ENCODE measurements around the gene B9D2. TPM values are rescaled to one million over a fixed set of nuclear protein-coding genes. Genes with fewer than 3 reads are reported as not detected.
"Not testable (repeated sequence)": the region's sequence is repeated elsewhere in the genome, so short reads cannot be mapped to it uniquely, and the experiment has no call there.

The B9D2 gene
- total RNA-seq, 3 donors from 2014 or later = 4.0 to 7.3 (median 4.3) TPM

DNA sequence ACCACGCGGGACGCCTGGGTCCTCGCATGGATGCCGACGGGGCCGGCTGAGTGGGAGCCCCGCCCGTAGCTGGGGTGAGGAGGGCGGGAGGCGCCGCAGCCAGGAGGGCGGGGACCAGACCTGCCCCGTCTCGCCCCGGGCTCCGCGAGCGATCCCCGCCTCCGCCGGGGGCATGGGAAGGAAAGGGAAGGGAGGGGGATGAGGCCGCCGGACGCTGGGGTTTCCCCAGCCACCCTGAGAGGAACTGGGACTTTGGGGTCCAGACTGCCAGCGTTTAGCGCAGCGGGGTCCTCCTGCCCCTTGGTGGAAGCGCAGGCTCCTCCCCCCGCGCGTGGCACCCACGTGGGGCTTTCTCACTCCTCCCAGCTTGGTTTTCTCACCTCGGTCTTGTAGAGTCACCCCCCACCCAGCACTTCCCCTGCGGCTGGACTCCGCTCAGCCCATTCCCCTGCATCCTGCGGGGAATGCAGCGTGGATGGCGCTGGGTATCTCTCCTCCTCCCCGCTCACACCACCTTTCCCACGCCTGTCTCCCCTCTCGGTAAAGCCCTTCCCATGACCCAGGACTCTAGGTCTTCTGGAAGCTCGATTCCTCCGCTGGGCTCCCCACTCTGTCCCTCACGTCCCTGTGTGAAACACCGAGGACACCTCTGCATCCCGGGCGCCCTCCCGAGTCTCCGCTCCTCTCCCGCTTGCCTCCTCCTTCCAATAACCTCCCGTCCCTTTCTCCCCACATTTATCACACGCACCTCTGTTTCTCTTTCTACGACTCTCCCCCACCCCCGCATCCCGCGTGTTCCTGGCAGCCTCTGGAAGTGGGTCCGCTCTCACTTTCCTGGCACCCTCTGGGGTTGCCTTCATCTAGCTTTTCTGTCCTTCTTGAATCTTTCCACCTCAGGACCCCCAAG lies 12.4 kb downstream of the B9D2 start:
- intact Hi-C loops (cut with DNase I; ENCODE audit: low total_unique reads) = no loop called here
- Histone ChIP-seq H3K4me1 (peaks cover 0 to 6% of the 10 kb centered on the region in 2 donors), H3K27me3 (no peaks in the 10 kb centered on the region)

DNA sequence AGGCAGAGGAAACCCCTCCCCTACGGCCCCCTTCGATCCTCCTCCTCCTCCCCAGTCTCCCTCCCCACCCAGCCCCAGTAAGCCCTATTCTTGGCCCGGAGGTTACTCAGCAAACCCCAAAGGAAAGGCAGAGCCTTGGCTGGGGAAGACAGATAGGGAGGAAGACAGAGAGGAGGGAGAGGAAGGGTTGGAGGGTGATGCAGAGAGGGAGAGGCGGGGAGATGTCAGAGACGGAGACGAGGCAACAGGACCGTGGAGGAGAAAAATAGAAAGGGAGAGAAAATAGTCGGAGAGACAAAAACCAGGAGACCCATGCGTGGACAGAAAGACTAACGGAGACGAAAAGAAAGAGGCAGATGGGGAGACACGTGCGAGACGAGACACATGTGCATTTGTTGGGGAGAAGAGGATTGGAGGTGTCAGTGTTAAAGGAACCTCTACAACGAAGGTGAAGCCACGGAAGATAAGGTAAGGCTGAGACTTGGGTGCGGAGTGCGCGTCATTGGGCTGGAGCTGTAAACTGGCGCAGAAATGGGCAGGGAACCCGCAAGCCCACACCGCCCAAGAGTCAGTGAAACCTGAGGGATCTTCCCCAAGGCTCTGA lies 13.1 kb downstream of the B9D2 start:
- DNase-seq (ENCODE audit: low spot score in 2 of 2) = no peak
- Histone ChIP-seq H3K4me1 (peaks cover 0 to 6% of the 10 kb centered on the region in 2 donors), H3K27me3 (no peaks in the 10 kb centered on the region), H3K4me3 (peak overlapping the region; percentile 82 to 97 (median 82)), H3K9me3 (no peaks in the 10 kb centered on the region), H3K27ac (peak overlapping the region; percentile 78 to 92), H3K36me3 (no peaks in the 10 kb centered on the region)
- intact Hi-C loops (cut with DNase I; ENCODE audit: low total_unique reads) = no loop called here
- TF ChIP-seq POLR2AphosphoS5 (IDR thresholded peaks at IDR 0.05) (no peak), POLR2A (IDR thresholded peaks at IDR 0.05) (no peak)
- TF ChIP-seq, protein P1, sequence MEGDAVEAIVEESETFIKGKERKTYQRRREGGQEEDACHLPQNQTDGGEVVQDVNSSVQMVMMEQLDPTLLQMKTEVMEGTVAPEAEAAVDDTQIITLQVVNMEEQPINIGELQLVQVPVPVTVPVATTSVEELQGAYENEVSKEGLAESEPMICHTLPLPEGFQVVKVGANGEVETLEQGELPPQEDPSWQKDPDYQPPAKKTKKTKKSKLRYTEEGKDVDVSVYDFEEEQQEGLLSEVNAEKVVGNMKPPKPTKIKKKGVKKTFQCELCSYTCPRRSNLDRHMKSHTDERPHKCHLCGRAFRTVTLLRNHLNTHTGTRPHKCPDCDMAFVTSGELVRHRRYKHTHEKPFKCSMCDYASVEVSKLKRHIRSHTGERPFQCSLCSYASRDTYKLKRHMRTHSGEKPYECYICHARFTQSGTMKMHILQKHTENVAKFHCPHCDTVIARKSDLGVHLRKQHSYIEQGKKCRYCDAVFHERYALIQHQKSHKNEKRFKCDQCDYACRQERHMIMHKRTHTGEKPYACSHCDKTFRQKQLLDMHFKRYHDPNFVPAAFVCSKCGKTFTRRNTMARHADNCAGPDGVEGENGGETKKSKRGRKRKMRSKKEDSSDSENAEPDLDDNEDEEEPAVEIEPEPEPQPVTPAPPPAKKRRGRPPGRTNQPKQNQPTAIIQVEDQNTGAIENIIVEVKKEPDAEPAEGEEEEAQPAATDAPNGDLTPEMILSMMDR (IDR thresholded peaks at IDR 0.05) = no peak

More for the DNA sequence above, 12.4 kb downstream of the B9D2 start:
- H3K27ac ChIP-seq = peak overlapping the region; percentile 78 to 92
- DNase-seq (ENCODE audit: low spot score in 2 of 2) = no peak
- no peaks in the 10 kb centered on the region for H3K36me3 ChIP-seq
- H3K4me3 ChIP-seq = peak overlapping the region; percentile 82 to 97 (median 82)
- TF ChIP-seq, protein P1 (IDR thresholded peaks at IDR 0.05) = no peak
- TF ChIP-seq POLR2AphosphoS5 (IDR thresholded peaks at IDR 0.05) (peak in 1 of 3 donors; percentile 8), POLR2A (IDR thresholded peaks at IDR 0.05) (no peak)
- H3K9me3 ChIP-seq = no peaks in the 10 kb centered on the region

DNA sequence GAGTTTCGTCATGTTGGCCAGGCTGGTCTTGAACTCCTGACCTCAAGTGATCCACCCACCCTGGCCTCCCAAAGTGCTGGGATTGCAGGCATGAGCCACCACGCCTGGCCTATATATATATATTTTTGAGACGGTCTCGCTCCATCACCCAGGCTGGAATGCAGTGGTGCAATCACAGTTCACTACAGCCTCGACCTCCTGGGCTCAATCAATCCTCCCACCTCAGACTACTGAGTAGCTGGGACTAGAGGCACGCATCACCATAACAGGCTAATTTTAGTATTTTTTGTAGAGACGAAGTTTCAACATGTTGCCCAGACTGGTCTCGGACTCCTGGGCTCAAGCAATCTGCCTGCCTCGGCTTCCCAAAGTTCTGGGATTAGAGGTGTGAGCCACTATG lies 17.0 kb downstream of the B9D2 start:
- H3K4me3 ChIP-seq; H3K4me1 ChIP-seq; H3K27ac ChIP-seq; H3K9me3 ChIP-seq; DNase-seq (ENCODE audit: low spot score in 2 of 2); H3K27me3 ChIP-seq; H3K36me3 ChIP-seq: not testable (repeated sequence)
- intact Hi-C loops (cut with DNase I; ENCODE audit: low total_unique reads) = loop anchor here (2.0 kb wide), 1 partner anchor 50 kb away; the partner anchor contains the start of genes BCKDHA and EXOSC5

DNA sequence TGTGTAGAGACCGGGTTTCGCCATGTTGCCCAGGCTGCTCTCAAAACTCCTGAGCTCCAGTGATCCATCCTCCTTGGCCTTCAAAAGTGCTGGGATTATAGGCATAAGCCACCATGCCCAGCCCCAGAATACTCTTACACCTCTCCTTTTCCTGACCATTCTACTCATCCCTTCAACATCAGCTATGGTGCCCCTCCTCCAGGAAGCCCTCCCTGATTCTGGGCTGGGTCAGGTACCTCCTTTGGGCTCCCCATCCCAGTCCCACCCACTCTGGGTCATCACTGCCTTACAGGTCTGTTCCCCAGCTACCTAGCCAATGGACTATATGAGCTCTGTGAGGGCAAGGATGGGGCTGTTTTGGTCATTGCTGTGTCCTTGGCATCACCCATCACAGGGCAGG lies 19.8 kb downstream of the B9D2 start:
- no peak for DNase-seq (ENCODE audit: low spot score in 2 of 2)
- H3K4me1 ChIP-seq = no peaks in the 10 kb centered on the region
- H3K9me3 ChIP-seq = no peaks in the 10 kb centered on the region
- no peak overlapping the region for H3K4me3 ChIP-seq
- H3K36me3 ChIP-seq = no peaks in the 10 kb centered on the region
- H3K27me3 ChIP-seq = no peaks in the 10 kb centered on the region
- no peak overlapping the region for H3K27ac ChIP-seq
- intact Hi-C loops (cut with DNase I; ENCODE audit: low total_unique reads) = no loop called here
- TF ChIP-seq, protein P1 (IDR thresholded peaks at IDR 0.05) = no peak
- TF ChIP-seq POLR2AphosphoS5 (IDR thresholded peaks at IDR 0.05) = no peak
- TF ChIP-seq POLR2A (IDR thresholded peaks at IDR 0.05) = no peak

DNA sequence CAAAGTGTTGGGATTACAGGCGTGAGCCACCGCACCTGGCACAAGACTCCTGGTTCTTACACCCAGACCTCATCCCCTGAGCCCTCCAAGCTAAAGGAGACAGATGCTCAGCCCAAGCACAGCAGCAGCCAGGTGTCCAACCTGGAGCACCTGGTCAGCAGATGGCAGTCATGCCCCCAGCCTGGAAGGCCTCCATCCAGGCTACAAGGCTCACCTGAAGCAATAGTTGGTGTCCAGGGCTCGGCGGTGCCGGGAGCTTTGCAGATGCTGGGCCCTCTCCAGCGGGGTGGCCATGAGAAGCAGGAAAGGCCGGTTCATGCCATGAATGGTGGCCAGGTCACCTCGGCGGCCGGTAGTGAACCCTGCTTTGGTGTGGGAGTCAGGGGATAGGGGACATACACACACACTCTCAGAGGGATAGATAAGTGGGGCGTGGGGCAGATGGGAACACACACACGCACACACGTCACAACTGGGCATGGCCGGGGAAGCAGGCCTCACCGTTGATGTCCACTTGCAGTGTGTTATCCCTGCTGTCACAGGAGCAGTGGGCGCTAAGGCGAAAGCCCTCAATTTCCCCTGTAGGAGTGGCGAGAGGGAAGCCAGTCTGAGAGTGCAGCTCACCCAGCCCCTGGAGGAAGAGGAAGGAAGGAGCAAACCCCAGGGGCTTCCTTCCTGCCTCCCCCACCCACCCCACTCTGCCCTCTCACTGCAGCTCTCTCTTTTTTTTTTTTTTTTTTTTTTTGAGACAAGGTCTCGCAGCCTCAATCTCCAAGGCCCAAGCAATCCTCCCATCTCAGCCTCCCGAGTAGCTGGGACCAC lies 22.1 kb downstream of the B9D2 start:
- Histone ChIP-seq H3K36me3 (no peaks in the 10 kb centered on the region), H3K4me1 (no peaks in the 10 kb centered on the region), H3K27ac (no peak overlapping the region), H3K9me3 (no peaks in the 10 kb centered on the region), H3K27me3 (no peaks in the 10 kb centered on the region), H3K4me3 (no peak overlapping the region)
- DNase-seq (ENCODE audit: low spot score in 2 of 2) = no peak
- TF ChIP-seq, protein P1 (IDR thresholded peaks at IDR 0.05) = peak in 1 of 3 donors; percentile 9
- no peak for TF ChIP-seq POLR2A (IDR thresholded peaks at IDR 0.05)
- intact Hi-C loops (cut with DNase I; ENCODE audit: low total_unique reads) = no loop called here

Data from breast epithelium (tissue), 4 donors.